HEK293T (cell line): ENCODE measurements around the gene IL7R.

Experiments used
- ARNT ChIP-seq: fragments of 450-650 bp; IDR thresholded peaks from 2 replicates; pipeline ENCODE4 v1.6.1; 2017; ENCODE audit warnings: mild to moderate bottlenecking
- BHLHE40 ChIP-seq: fragments of 450-650 bp; IDR thresholded peaks from 2 replicates; pipeline ENCODE4 v1.6.1; 2016; ENCODE audit warnings: mild to moderate bottlenecking, moderate library complexity, borderline replicate concordance
- ELF4 ChIP-seq: fragments of 450-650 bp; IDR thresholded peaks from 2 replicates; pipeline ENCODE4 v1.6.1; 2017; ENCODE audit warnings: antibody characterized with exemption
- FOXK2 ChIP-seq: fragments of 450-650 bp; IDR thresholded peaks from 2 replicates; pipeline ENCODE4 v1.6.1; 2016; ENCODE audit warnings: mild to moderate bottlenecking
- FOXM1 ChIP-seq: fragments of 450-650 bp; IDR thresholded peaks from 2 replicates; pipeline ENCODE4 v1.6.1; 2017; ENCODE audit warnings: mild to moderate bottlenecking, borderline replicate concordance
- HDGF ChIP-seq: fragments of 450-650 bp; IDR thresholded peaks from 2 replicates; pipeline ENCODE4 v1.6.1; 2017; ENCODE audit warnings: antibody characterized with exemption, borderline replicate concordance
- LEF1 ChIP-seq: fragments of 450-650 bp; IDR thresholded peaks from 2 replicates; pipeline ENCODE4 v1.6.1; 2017; ENCODE audit warnings: mild to moderate bottlenecking, borderline replicate concordance
- NFRKB ChIP-seq: fragments of 450-650 bp; IDR thresholded peaks from 2 replicates; pipeline ENCODE4 v1.6.1; 2016; ENCODE audit warnings: mild to moderate bottlenecking, moderate library complexity
- SP1 ChIP-seq: fragments of 450-650 bp; IDR thresholded peaks from 2 replicates; pipeline ENCODE4 v1.6.1; 2017
- SUZ12 ChIP-seq: fragments of 450-650 bp; IDR thresholded peaks from 2 replicates; pipeline ENCODE4 v1.6.1; 2016; ENCODE audit warnings: mild to moderate bottlenecking
- ZNF384 ChIP-seq: fragments of 450-650 bp; IDR thresholded peaks from 2 replicates; pipeline ENCODE4 v1.6.1; 2016

DNA sequence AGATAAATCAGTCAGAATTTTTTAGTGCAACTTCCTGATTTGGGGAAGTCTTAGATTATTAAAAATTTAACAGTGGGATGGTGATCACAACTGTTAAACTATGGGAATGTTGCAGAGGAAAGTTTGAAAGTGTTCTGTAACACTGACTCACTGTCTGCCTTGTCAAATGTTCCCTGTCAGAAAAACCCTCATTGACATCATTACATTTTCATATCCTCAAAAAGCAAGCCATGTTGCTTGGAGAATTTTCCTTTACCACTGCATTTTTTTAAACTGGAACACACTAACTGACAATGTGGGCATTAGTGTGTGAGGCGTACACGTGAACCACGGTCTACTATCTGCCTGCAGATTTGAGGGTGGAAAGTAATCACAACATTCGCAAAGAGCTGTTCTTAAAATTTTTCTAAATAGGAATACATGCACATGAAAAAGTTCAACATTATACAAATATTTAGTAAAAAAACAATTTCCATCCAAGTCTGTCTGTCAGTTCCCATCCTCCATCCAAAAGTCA lies 28.6 kb upstream of the IL7R start:
- TF ChIP-seq ARNT (no peak), SP1 (no peak), FOXK2 (no peak), LEF1 (no peak), SUZ12 (no peak), FOXM1 (no peak), HDGF (no peak), BHLHE40 (no peak), ZNF384 (no peak), ELF4 (no peak), NFRKB (no peak)
